Measurements from ENCODE around the gene CHST8. TPM values are rescaled to one million over a fixed set of nuclear protein-coding genes. Genes with fewer than 3 reads are reported as not detected.
A peak's percentile ranks its signal among the peaks of the same experiment; 100 is the strongest.

CHST8 gene
- total RNA-seq = not detected

GRCh38 chr19:33621811-33622504 is at the start of gene CHST8:
TSS of gene CHST8 (plus strand) at chr19:33621953. CDS start at chr19:33689262, 67,309 bp downstream.
- H3K4me3 ChIP-seq = peak within 1 kb of the TSS in 1 of 2 donors; percentile 55
- peaks cover 0 to 2% of the 10 kb centered on the region in 2 donors for H3K4me1 ChIP-seq
- H3K36me3 ChIP-seq = no peaks in the 10 kb centered on the region
- H3K9me3 ChIP-seq = no peaks in the 10 kb centered on the region
- TF ChIP-seq CTCF (IDR thresholded peaks at IDR 0.05) = no peak
- H3K27me3 ChIP-seq = peaks cover 6% of the 10 kb centered on the region
- no peak for DNase-seq (ENCODE audit: low spot score in 2 of 2)
- intact Hi-C loops (cut with DNase I) = no loop called here
- no peak within 1 kb of the TSS for H3K27ac ChIP-seq

- no peak overlapping the region for H3K4me3 ChIP-seq
- DNase-seq (ENCODE audit: low spot score in 2 of 2) = no peak
- no peaks in the 10 kb centered on the region for H3K27me3 ChIP-seq
- intact Hi-C loops (cut with DNase I) = no loop called here
- no peaks in the 10 kb centered on the region for H3K36me3 ChIP-seq
- no peak overlapping the region for H3K27ac ChIP-seq
- no peaks in the 10 kb centered on the region for H3K9me3 ChIP-seq
- no peaks in the 10 kb centered on the region for H3K4me1 ChIP-seq
- TF ChIP-seq CTCF (IDR thresholded peaks at IDR 0.05) = no peak
These were observed 48.8 kb upstream of the CHST8 start for GRCh38 chr19:33572929-33573328.

GRCh38 chr19:33574824-33575223 is 46.9 kb upstream of the CHST8 start:
- Histone ChIP-seq H3K4me3 (no peak overlapping the region), H3K27me3 (no peaks in the 10 kb centered on the region), H3K9me3 (no peaks in the 10 kb centered on the region), H3K4me1 (no peaks in the 10 kb centered on the region), H3K27ac (no peak overlapping the region), H3K36me3 (no peaks in the 10 kb centered on the region)
- no peak for TF ChIP-seq CTCF (IDR thresholded peaks at IDR 0.05)
- no peak for DNase-seq (ENCODE audit: low spot score in 2 of 2)
- intact Hi-C loops (cut with DNase I) = no loop called here

- no peaks in the 10 kb centered on the region for H3K9me3 ChIP-seq
- no peak for DNase-seq (ENCODE audit: low spot score in 2 of 2)
- TF ChIP-seq CTCF (IDR thresholded peaks at IDR 0.05) = no peak
- H3K36me3 ChIP-seq = no peaks in the 10 kb centered on the region
- intact Hi-C loops (cut with DNase I) = no loop called here
- H3K27me3 ChIP-seq = no peaks in the 10 kb centered on the region
- no peak overlapping the region for H3K4me3 ChIP-seq
- H3K4me1 ChIP-seq = no peaks in the 10 kb centered on the region
- H3K27ac ChIP-seq = no peak overlapping the region
These were observed 43.1 kb upstream of the CHST8 start for GRCh38 chr19:33578697-33579096.

GRCh38 chr19:33580026-33580644 is 41.6 kb upstream of the CHST8 start:
- H3K27ac ChIP-seq = no peak overlapping the region
- H3K9me3 ChIP-seq = no peaks in the 10 kb centered on the region
- no peak overlapping the region for H3K4me3 ChIP-seq
- no peak for TF ChIP-seq CTCF (IDR thresholded peaks at IDR 0.05)
- H3K27me3 ChIP-seq = no peaks in the 10 kb centered on the region
- H3K36me3 ChIP-seq = no peaks in the 10 kb centered on the region
- DNase-seq (ENCODE audit: low spot score in 2 of 2) = no peak
- no peaks in the 10 kb centered on the region for H3K4me1 ChIP-seq
- intact Hi-C loops (cut with DNase I) = no loop called here
